ENCODE results near the gene COL23A1. TPM values are rescaled to one million over a fixed set of nuclear protein-coding genes. Genes with fewer than 3 reads are reported as not detected.
A peak's percentile ranks its signal among the peaks of the same experiment; 100 is the strongest.

The COL23A1 gene
- total and polyA plus RNA-seq, 2 of the 8 experiments (the other 6 are each of a cell fraction or from before 2014, with no cell fraction given): 3.1 to 4.7 TPM

DNA sequence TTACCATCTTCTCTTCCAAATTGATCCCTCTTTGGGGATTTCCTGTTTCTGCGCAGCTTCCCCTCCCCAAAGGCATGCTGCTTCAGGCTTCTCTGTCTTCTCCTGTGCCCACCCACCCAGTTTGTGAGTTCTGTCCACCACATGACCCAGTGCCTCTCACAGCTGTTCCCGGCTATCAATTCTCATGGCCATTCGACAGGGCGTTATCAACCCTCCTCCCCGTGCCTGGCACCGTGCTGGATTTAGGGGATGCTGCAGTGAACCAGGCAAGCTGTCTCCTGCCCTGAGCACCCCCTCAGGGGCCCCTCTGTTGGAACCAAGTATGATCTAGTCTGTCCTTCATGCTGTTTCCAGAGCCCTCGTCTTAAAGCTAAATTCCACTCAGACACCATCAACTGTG lies 38.7 kb downstream of the COL23A1 start:
- Histone ChIP-seq H3K9ac (replicated peaks in 1 of 4; ENCODE audit: extremely low read depth in 1 of 4, low read depth in 3 of 4, low read length in 3 of 4) (no peak overlapping the region), H2BK12ac (ENCODE audit: low read depth, low read length) (peak overlapping the region; percentile 46; the same call in 1 of the 2 replicates), H2BK20ac (ENCODE audit: low read length) (no peak overlapping the region; the same call in 1 of the 2 replicates), H3K27me3 (replicated peaks in 1 of 4; ENCODE audit: control insufficient read depth in 3 of 4, extremely low read depth in 1 of 4, insufficient read depth in 3 of 4, low read length in 3 of 4) (peaks cover 0 to 2% (median 0%) of the 10 kb centered on the region in 4 experiments; a peak in 2 of 7 replicates), H3K4ac (replicated peaks; ENCODE audit: insufficient read length, low read depth, low read length) (no peak overlapping the region), H3K4me3 (ENCODE audit: extremely low read depth in 1 of 4, insufficient read depth in 2 of 4, low read depth in 3 of 4, low read length in 4 of 4) (no peak overlapping the region), H2BK120ac (replicated peaks; ENCODE audit: low read depth, low read length) (no peak overlapping the region), H2AK5ac (ENCODE audit: low read depth, low read length) (0 out of 2 replicates have a peak overlapping the region, but pooled peaks have one; percentile 30), H4K8ac (ENCODE audit: extremely low read depth, insufficient read depth, low read length) (no peak overlapping the region), H3K23me2 (ENCODE audit: low read depth, low read length) (peaks cover 5% of the 10 kb centered on the region; the same call in 1 of the 2 replicates), H2BK15ac (ENCODE audit: low read length) (no peak overlapping the region; the same call in 1 of the 2 replicates), H4K91ac (replicated peaks; ENCODE audit: insufficient read length, low read length) (no peak overlapping the region), H2AFZ (ENCODE audit: low read length) (no peak overlapping the region), H3K36me3 (ENCODE audit: control insufficient read depth in 2 of 4, insufficient read depth in 4 of 4, low read length in 3 of 4) (no peaks in the 10 kb centered on the region), H3K14ac (ENCODE audit: insufficient read length) (no peak overlapping the region), H3K79me2 (ENCODE audit: control insufficient read depth in 1 of 2, insufficient read depth in 2 of 2, low read length in 2 of 2) (no peaks in the 10 kb centered on the region), H3K56ac (replicated peaks; ENCODE audit: insufficient read length, low read depth, low read length) (no peak overlapping the region), H3K18ac (ENCODE audit: extremely low read depth, low read length) (no peak overlapping the region), H3K4me2 (ENCODE audit: insufficient read depth in 1 of 2, low read depth in 2 of 2, low read length in 2 of 2) (no peak overlapping the region), H4K5ac (ENCODE audit: insufficient read length, low read depth, low read length) (no peak overlapping the region), H3K23ac (ENCODE audit: insufficient read length) (no peak overlapping the region), H3K9me3 (ENCODE audit: insufficient read depth in 2 of 2, low read depth in 1 of 2, low read length in 1 of 2) (no peaks in the 10 kb centered on the region), H4K20me1 (replicated peaks in 1 of 2; ENCODE audit: control insufficient read depth in 1 of 2, insufficient read depth in 2 of 2, low read length in 2 of 2) (no peaks in the 10 kb centered on the region), H2BK5ac (ENCODE audit: low read depth, low read length) (no peak overlapping the region), H3K27ac (ENCODE audit: low read depth, low read length) (no peak overlapping the region), H3K79me1 (ENCODE audit: low read depth, low read length) (no peaks in the 10 kb centered on the region), H3K4me1 (replicated peaks in 1 of 4; ENCODE audit: control insufficient read depth in 3 of 4, insufficient read depth in 4 of 4, low read length in 3 of 4) (peaks cover 2 to 15% (median 6%) of the 10 kb centered on the region in 4 experiments)
- ChIA-PET CTCF (ENCODE audit: partially characterized antibody) (interaction anchor here (0.7 to 4.4 kb wide), 27 partner anchors 9 to 280 kb away, joined by 3 to 42 read pairs (median 4); partner anchors contain the start of gene COL23A1), POLR2A (ENCODE audit: partially characterized antibody) (interaction anchor here (1.4 to 1.7 kb wide), 2 partner anchors 14 to 347 kb away, joined by 3 to 4 read pairs; partner anchors contain the start of gene HNRNPAB)
- no peak for FAIRE-seq
- WGBS, 2 experiments (ENCODE audit: extremely low coverage in 1 of 2, insufficient coverage in 1 of 2, insufficient read length in 1 of 2, insufficient replicate concordance in 2 of 2, low coverage in 1 of 2, low lambda C conversion rate in 2 of 2, missing lambda C conversion rate in 1 of 2): 92% methylated on average over 7 of the region's 7 CpGs; no CpG with 5 or more reads in 1 of the 2 experiments
- TF ChIP-seq SP1 (IDR thresholded peaks at IDR 0.05; ENCODE audit: low read depth, low read length) (no peak), RAD21 (IDR thresholded peaks at IDR 0.05 in 1 of 2, conservative IDR thresholded peaks at IDR 0.05 in 1 of 2; ENCODE audit: low read depth in 2 of 2, low read length in 2 of 2) (no peak), SIRT6 (IDR thresholded peaks at IDR 0.05; ENCODE audit: low read length) (no peak), SP2 (IDR thresholded peaks at IDR 0.05; ENCODE audit: low read length) (no peak), GABPA (IDR thresholded peaks at IDR 0.05; ENCODE audit: borderline replicate concordance, insufficient read depth, low read length) (no peak), BCL11A (IDR thresholded peaks at IDR 0.05; ENCODE audit: low read depth in 2 of 2, low read length in 2 of 2) (no peak), JUN (IDR thresholded peaks at IDR 0.05; ENCODE audit: low read depth, low read length) (no peak), TCF12 (IDR thresholded peaks at IDR 0.05; ENCODE audit: low read depth, low read length) (no peak)
- no peak for DNase-seq (ENCODE audit: low read depth in 1 of 2, low spot score in 2 of 2)

All from H1 (cell line).